Loucy (cell line): ENCODE results near the gene PRND.
"Not testable (repeated sequence)": the region's sequence is repeated elsewhere in the genome, so short reads cannot be mapped to it uniquely, and the experiment has no call there.

Source experiments
- H2AFZ ChIP-seq: fragments of 200-600 bp; sonication (generic); 2 replicates; pipeline ENCODE4 v1.6.0; 2016; ENCODE audit warnings: antibody characterized with exemption, mild to moderate bottlenecking, low read length, moderate library complexity
- H3F3A ChIP-seq: fragments of 200-600 bp; 2 replicates; pipeline ENCODE4 v1.6.0; 2016; ENCODE audit warnings: antibody characterized with exemption, low read depth, mild to moderate bottlenecking
- H3K27me3 ChIP-seq: fragments of 200-600 bp; sonication (generic); 2 replicates; pipeline ENCODE4 v1.6.1; 2014; ENCODE audit warnings: low read length, mild to moderate bottlenecking; ENCODE audit not compliant: insufficient read depth, poor library complexity, severe bottlenecking
- H3K36me3 ChIP-seq: fragments of 200-600 bp; sonication (generic); 2 replicates; pipeline ENCODE4 v1.6.1; 2016; ENCODE audit warnings: low read length; ENCODE audit not compliant: insufficient read depth
- H3K4me1 ChIP-seq: fragments of 200-600 bp; sonication (generic); 2 replicates; pipeline ENCODE4 v1.5.1; 2014; ENCODE audit warnings: low read length, mild to moderate bottlenecking; ENCODE audit not compliant: insufficient read depth, poor library complexity, severe bottlenecking
- H3K4me2 ChIP-seq: fragments of 200-600 bp; sonication (generic); 2 replicates; pipeline ENCODE4 v1.6.0; 2014; ENCODE audit warnings: antibody characterized with exemption, low read length, low read depth, mild to moderate bottlenecking; ENCODE audit not compliant: poor library complexity, severe bottlenecking
- H3K4me3 ChIP-seq: fragments of 200-600 bp; sonication (generic); 2 replicates; pipeline ENCODE4 v1.5.1; 2014; ENCODE audit warnings: low read length, mild to moderate bottlenecking, mixed read lengths; ENCODE audit not compliant: poor library complexity, severe bottlenecking
- H3K79me2 ChIP-seq: fragments of 200-600 bp; sonication (generic); 2 replicates; pipeline ENCODE4 v1.6.1; 2014; ENCODE audit warnings: low read length; ENCODE audit not compliant: insufficient read depth
- H3K9ac ChIP-seq: fragments of 200-600 bp; sonication (generic); 2 replicates; pipeline ENCODE4 v1.6.0; 2014; ENCODE audit warnings: mild to moderate bottlenecking, low read depth, low read length, moderate library complexity; ENCODE audit not compliant: poor library complexity, severe bottlenecking
- H3K9me2 ChIP-seq: fragments of 200-600 bp; sonication (generic); replicated peaks from 2 replicates; pipeline ENCODE4 v1.6.1; 2016; ENCODE audit warnings: low read depth, low read length, mixed read lengths
- H3K9me3 ChIP-seq: fragments of 200-600 bp; sonication (generic); 2 replicates; pipeline ENCODE4 v1.6.1; 2014; ENCODE audit warnings: mild to moderate bottlenecking, antibody characterized with exemption, low read length, low read depth; ENCODE audit not compliant: insufficient read depth
- H4K20me1 ChIP-seq: fragments of 200-600 bp; sonication (generic); 2 replicates; pipeline ENCODE4 v1.6.0; 2014; ENCODE audit warnings: antibody characterized with exemption, low read length, mild to moderate bottlenecking; ENCODE audit not compliant: insufficient read depth, poor library complexity, severe bottlenecking
- EZH2phosphoT487 ChIP-seq: fragments of 200-600 bp; IDR thresholded peaks from 2 replicates; pipeline ENCODE4 v1.6.1; 2018; ENCODE audit warnings: antibody characterized with exemption, mild to moderate bottlenecking, moderate library complexity, borderline replicate concordance
- TF ChIP-seq, protein P1 (sequence below): fragments of 200-600 bp; sonication (generic); conservative IDR thresholded peaks from 2 replicates; pipeline ENCODE4 v1.5.1; 2014; ENCODE audit warnings: mild to moderate bottlenecking, antibody characterized with exemption, low read length

PRND gene

DNA sequence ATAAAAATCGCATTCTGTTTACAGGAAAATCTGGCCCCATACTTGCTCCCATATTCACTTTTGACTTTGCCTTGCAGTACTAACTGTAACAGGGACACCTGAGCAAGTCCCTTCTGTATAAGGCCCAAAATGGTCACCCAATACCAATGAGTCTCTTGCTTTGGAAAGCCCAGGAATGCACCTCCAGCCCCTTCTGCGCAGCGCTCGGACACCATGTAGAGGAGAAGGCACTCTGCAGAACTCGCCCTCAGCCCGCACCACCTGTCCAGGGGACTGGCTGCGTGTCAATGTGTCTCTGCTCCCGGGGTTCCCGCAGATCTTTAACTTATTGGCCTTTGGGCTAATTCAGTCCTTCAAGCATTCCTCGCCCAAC, 746 bp upstream of the PRND start:
- no peaks in the 10 kb centered on the region for H3K4me1 ChIP-seq
- no peaks in the 10 kb centered on the region for H3F3A ChIP-seq
- peak overlapping the region; percentile 37 for H2AFZ ChIP-seq
- H3K27me3 ChIP-seq, result no peaks in the 10 kb centered on the region
- H3K4me3 ChIP-seq, result no peak overlapping the region
- H3K9me2 ChIP-seq, result no peaks in the 10 kb centered on the region
- H3K79me2 ChIP-seq, result no peaks in the 10 kb centered on the region
- TF ChIP-seq EZH2phosphoT487, result no peak
- TF ChIP-seq, protein P1, sequence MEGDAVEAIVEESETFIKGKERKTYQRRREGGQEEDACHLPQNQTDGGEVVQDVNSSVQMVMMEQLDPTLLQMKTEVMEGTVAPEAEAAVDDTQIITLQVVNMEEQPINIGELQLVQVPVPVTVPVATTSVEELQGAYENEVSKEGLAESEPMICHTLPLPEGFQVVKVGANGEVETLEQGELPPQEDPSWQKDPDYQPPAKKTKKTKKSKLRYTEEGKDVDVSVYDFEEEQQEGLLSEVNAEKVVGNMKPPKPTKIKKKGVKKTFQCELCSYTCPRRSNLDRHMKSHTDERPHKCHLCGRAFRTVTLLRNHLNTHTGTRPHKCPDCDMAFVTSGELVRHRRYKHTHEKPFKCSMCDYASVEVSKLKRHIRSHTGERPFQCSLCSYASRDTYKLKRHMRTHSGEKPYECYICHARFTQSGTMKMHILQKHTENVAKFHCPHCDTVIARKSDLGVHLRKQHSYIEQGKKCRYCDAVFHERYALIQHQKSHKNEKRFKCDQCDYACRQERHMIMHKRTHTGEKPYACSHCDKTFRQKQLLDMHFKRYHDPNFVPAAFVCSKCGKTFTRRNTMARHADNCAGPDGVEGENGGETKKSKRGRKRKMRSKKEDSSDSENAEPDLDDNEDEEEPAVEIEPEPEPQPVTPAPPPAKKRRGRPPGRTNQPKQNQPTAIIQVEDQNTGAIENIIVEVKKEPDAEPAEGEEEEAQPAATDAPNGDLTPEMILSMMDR, result no peak
- H3K4me2 ChIP-seq, result no peak overlapping the region
- no peak overlapping the region for H3K9ac ChIP-seq
- no peaks in the 10 kb centered on the region for H4K20me1 ChIP-seq
- H3K9me3 ChIP-seq, result no peaks in the 10 kb centered on the region
- H3K36me3 ChIP-seq, result no peaks in the 10 kb centered on the region

DNA sequence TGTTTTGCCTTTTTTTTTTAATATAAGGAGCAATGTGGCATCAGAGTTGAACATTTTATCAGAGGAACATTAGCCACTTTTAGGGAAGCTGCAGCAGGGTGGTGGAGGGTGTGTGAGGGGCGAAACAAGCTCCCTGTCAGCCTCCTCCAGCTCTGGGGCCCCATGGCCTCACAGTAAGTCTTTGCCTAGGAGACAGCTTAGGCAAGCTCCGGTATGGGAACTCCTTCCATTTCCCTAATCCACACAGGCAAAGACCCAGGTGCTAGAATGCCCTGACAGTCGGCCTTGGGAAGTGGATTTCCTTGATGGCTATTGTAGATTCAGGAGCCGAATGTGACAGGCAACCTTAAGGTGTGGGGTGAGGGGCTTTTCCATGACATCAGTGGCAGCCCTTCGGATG, 862 bp downstream of the PRND start:
- H3K4me3 ChIP-seq, result no peak overlapping the region
- H3K9me2 ChIP-seq, result no peaks in the 10 kb centered on the region
- H3K4me1 ChIP-seq, result no peaks in the 10 kb centered on the region
- H2AFZ ChIP-seq, result no peak overlapping the region
- no peak for TF ChIP-seq EZH2phosphoT487
- TF ChIP-seq, protein P1, result no peak
- H3K9ac ChIP-seq, result no peak overlapping the region
- H3K4me2 ChIP-seq, result no peak overlapping the region
- H3K9me3 ChIP-seq, result no peaks in the 10 kb centered on the region
- H3K36me3 ChIP-seq, result no peaks in the 10 kb centered on the region
- no peaks in the 10 kb centered on the region for H3K27me3 ChIP-seq
- no peaks in the 10 kb centered on the region for H3K79me2 ChIP-seq
- H3F3A ChIP-seq, result no peaks in the 10 kb centered on the region
- H4K20me1 ChIP-seq, result no peaks in the 10 kb centered on the region

DNA sequence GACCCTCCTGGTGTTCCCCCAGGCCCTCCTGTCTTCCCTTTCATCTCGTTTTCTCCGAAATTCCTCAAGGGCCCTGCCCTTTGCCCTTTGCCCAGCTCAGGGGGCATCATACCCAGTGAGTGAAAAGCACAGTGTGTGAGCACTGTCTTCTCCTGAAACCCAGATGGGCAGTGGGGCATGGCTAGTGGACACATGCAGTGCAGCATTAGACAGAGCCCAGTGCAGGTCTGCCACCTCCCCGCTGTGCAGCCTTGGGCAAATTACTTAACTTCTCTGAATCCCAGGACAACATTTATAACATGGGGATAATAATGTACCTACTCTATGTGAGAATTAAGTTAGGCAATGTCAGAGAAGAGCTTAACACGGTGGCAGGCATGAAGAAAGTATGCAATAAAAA, 1.3 kb downstream of the PRND start:
- Histone ChIP-seq H3F3A (no peaks in the 10 kb centered on the region), H3K9me3 (no peaks in the 10 kb centered on the region), H4K20me1 (no peaks in the 10 kb centered on the region), H3K4me1 (no peaks in the 10 kb centered on the region), H3K27me3 (no peaks in the 10 kb centered on the region), H3K9ac (no peak overlapping the region), H3K4me2 (no peak overlapping the region), H3K9me2 (no peaks in the 10 kb centered on the region), H2AFZ (no peak overlapping the region), H3K36me3 (no peaks in the 10 kb centered on the region), H3K4me3 (no peak overlapping the region), H3K79me2 (no peaks in the 10 kb centered on the region)
- TF ChIP-seq, protein P1, result no peak
- TF ChIP-seq EZH2phosphoT487, result no peak

DNA sequence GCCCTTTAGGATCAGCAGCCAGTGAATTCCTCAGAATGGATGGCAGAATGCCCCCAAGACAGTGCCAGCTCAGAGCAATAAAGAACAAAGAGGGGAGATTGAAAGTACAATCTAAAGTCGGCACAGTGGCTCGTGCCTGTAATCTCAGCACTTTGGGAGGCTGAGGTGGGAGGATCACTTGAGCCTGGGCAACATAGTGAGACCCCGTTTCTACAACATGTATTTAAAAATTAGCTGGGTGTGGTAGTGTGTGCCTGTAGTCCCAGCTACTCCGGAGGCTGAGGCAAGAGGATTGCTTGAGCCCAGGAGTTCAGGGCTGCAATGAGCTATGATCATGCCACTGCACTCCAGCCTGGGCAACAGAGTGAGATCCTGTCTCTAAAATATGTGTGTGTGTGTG, 1.8 kb downstream of the PRND start:
- H3K4me1 ChIP-seq, H3K36me3 ChIP-seq, H3K9me3 ChIP-seq, H3K27me3 ChIP-seq, H3K9me2 ChIP-seq, H3F3A ChIP-seq, H3K4me3 ChIP-seq, H3K9ac ChIP-seq, H3K79me2 ChIP-seq, H4K20me1 ChIP-seq, H2AFZ ChIP-seq, H3K4me2 ChIP-seq: not testable (repeated sequence)
